Breast epithelium (tissue), 3 donors: Measurements from ENCODE around the gene C11orf58.

Experiments used
- POLR2A ChIP-seq: fragments of 450-650 bp; IDR thresholded peaks from one replicate; pipeline ENCODE4 v1.6.1; 2016; ENCODE audit warnings: antibody characterized with exemption, mild to moderate bottlenecking, moderate library complexity
- POLR2AphosphoS5 ChIP-seq, 3 donors: sonication (generic); formaldehyde crosslinking; IDR thresholded peaks; one replicate each; pipeline ENCODE4 v1.6.1; 2017; ENCODE audit warnings: antibody characterized with exemption in 3 of 3
- TF ChIP-seq, protein P1 (sequence below), 3 donors: fragments of 450-650 bp; IDR thresholded peaks; one replicate each; pipeline ENCODE4 v1.5.1; 2016 to 2017; ENCODE audit warnings: antibody characterized with exemption in 3 of 3, mild to moderate bottlenecking in 3 of 3, moderate library complexity in 3 of 3

DNA sequence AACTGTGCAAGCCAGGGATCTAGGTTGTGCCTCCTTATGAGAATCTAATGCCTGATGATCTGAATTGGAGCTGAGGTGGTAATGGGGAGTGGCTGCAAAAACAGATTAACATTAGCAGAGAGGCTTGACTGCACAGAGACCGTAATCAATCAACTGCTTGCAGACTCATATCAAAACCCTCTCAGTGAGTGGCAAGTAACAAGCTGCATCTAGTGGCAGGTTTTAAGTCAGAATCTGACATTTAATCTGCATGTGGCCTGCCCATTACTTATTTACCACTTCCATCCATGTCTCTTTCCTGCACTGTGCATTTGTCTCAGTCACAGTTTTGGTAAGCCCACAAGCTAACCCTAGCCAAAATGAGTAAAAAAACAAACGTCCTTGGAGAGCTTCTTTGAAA, 11.2 kb downstream of the C11orf58 start:
- no peak for TF ChIP-seq POLR2A
- TF ChIP-seq, protein P1, sequence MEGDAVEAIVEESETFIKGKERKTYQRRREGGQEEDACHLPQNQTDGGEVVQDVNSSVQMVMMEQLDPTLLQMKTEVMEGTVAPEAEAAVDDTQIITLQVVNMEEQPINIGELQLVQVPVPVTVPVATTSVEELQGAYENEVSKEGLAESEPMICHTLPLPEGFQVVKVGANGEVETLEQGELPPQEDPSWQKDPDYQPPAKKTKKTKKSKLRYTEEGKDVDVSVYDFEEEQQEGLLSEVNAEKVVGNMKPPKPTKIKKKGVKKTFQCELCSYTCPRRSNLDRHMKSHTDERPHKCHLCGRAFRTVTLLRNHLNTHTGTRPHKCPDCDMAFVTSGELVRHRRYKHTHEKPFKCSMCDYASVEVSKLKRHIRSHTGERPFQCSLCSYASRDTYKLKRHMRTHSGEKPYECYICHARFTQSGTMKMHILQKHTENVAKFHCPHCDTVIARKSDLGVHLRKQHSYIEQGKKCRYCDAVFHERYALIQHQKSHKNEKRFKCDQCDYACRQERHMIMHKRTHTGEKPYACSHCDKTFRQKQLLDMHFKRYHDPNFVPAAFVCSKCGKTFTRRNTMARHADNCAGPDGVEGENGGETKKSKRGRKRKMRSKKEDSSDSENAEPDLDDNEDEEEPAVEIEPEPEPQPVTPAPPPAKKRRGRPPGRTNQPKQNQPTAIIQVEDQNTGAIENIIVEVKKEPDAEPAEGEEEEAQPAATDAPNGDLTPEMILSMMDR (IDR thresholded peaks at IDR 0.05): no peak
- TF ChIP-seq POLR2AphosphoS5 (IDR thresholded peaks at IDR 0.05): no peak
